WTC11 (cell line): ENCODE measurements around the gene TUSC2. TPM values are rescaled to one million over a fixed set of nuclear protein-coding genes. Genes with fewer than 3 reads are reported as not detected.
A peak's percentile ranks its signal among the peaks of the same experiment; 100 is the strongest.

ENCODE experiments used
- CDX4 ChIP-seq: fragments of 250-450 bp; sonication (Bioruptor Pico); IDR thresholded peaks from 2 replicates; pipeline ENCODE4 v1.9.0; 2021; ENCODE audit warnings: moderate library complexity, mild to moderate bottlenecking, inconsistent platforms, borderline replicate concordance
- EMX1 ChIP-seq: fragments of 250-450 bp; sonication (Bioruptor Pico); IDR thresholded peaks from 2 replicates; pipeline ENCODE4 v1.8.0; 2021; ENCODE audit warnings: mild to moderate bottlenecking
- ESRRA ChIP-seq: sonication (generic); formaldehyde crosslinking; IDR thresholded peaks from 2 replicates; pipeline ENCODE4 v1.8.1; 2022; ENCODE audit warnings: mild to moderate bottlenecking, missing genetic modification reagents, borderline replicate concordance
- ETV6 ChIP-seq: sonication (generic); formaldehyde crosslinking; IDR thresholded peaks from 2 replicates; pipeline ENCODE4 v1.8.1; 2022; ENCODE audit warnings: mild to moderate bottlenecking, missing genetic modification reagents
- FOXK1 ChIP-seq: sonication (generic); formaldehyde crosslinking; IDR thresholded peaks from 2 replicates; pipeline ENCODE4 v1.8.0; 2022; ENCODE audit warnings: mild to moderate bottlenecking, moderate library complexity, missing genetic modification reagents
- FOXP1 ChIP-seq: sonication (generic); formaldehyde crosslinking; IDR thresholded peaks from 2 replicates; pipeline ENCODE4 v1.8.0; 2022; ENCODE audit warnings: missing genetic modification reagents, mild to moderate bottlenecking, moderate library complexity, borderline replicate concordance
- GABPB1 ChIP-seq: sonication (generic); formaldehyde crosslinking; IDR thresholded peaks from 2 replicates; pipeline ENCODE4 v1.8.1; 2023; ENCODE audit warnings: mild to moderate bottlenecking, missing genetic modification reagents
- PRDM15 ChIP-seq: sonication (generic); formaldehyde crosslinking; IDR thresholded peaks from 2 replicates; pipeline ENCODE4 v1.8.0; 2022; ENCODE audit warnings: missing genetic modification reagents
- PRRX2 ChIP-seq: fragments of 250-450 bp; sonication (Bioruptor Pico); IDR thresholded peaks from 2 replicates; pipeline ENCODE4 v1.8.0; 2021; ENCODE audit warnings: mild to moderate bottlenecking
- SMAD4 ChIP-seq: sonication (generic); formaldehyde crosslinking; IDR thresholded peaks from 2 replicates; pipeline ENCODE4 v1.8.0; 2022; ENCODE audit warnings: mild to moderate bottlenecking, missing genetic modification reagents
- SP1 ChIP-seq: sonication (generic); formaldehyde crosslinking; conservative IDR thresholded peaks from 2 replicates; pipeline ENCODE4 v1.8.1; 2022; ENCODE audit warnings: missing genetic modification reagents
- ZBTB21 ChIP-seq: sonication (generic); formaldehyde crosslinking; IDR thresholded peaks from 2 replicates; pipeline ENCODE4 v1.8.1; 2023; ENCODE audit warnings: mild to moderate bottlenecking, missing genetic modification reagents, borderline replicate concordance
- ZMAT4 ChIP-seq: fragments of 250-450 bp; sonication (Bioruptor Pico); IDR thresholded peaks from 2 replicates; pipeline ENCODE4 v1.9.0; 2021; ENCODE audit warnings: mild to moderate bottlenecking
- ZNF121 ChIP-seq: sonication (generic); formaldehyde crosslinking; IDR thresholded peaks from 2 replicates; pipeline ENCODE4 v1.8.0; 2023; ENCODE audit warnings: missing genetic modification reagents
- ZNF416 ChIP-seq: fragments of 250-450 bp; sonication (Bioruptor Pico); IDR thresholded peaks from 2 replicates; pipeline ENCODE4 v1.9.0; 2021; ENCODE audit warnings: mild to moderate bottlenecking, inconsistent platforms
- total RNA-seq: library from RNA; stranded (reverse); gene quantifications from 3 replicates; pipeline ENCODE4 v1.2.3, GENCODE V29; 2021
- TF ChIP-seq, protein P1 (sequence below): sonication (generic); formaldehyde crosslinking; IDR thresholded peaks from 2 replicates; pipeline ENCODE4 v1.8.1; 2023; ENCODE audit warnings: mild to moderate bottlenecking, missing genetic modification reagents
- TF ChIP-seq, protein P2 (sequence below): sonication (generic); formaldehyde crosslinking; IDR thresholded peaks from 2 replicates; pipeline ENCODE4 v1.8.1; 2023; ENCODE audit warnings: mild to moderate bottlenecking, missing genetic modification reagents
- TF ChIP-seq, protein P3 (sequence below): sonication (generic); formaldehyde crosslinking; conservative IDR thresholded peaks from 2 replicates; pipeline ENCODE4 v1.8.1; 2023; ENCODE audit warnings: mild to moderate bottlenecking, low read depth, missing genetic modification reagents, moderate library complexity
- TF ChIP-seq, protein P4 (sequence below): sonication (generic); formaldehyde crosslinking; IDR thresholded peaks from 2 replicates; pipeline ENCODE4 v1.8.1; 2022; ENCODE audit warnings: mild to moderate bottlenecking, moderate library complexity, missing genetic modification reagents
- TF ChIP-seq, protein P5 (sequence below): sonication (generic); formaldehyde crosslinking; IDR thresholded peaks from 2 replicates; pipeline ENCODE4 v1.8.0; 2022; ENCODE audit warnings: mild to moderate bottlenecking, missing genetic modification reagents
- TF ChIP-seq, protein P6 (sequence below): sonication (generic); formaldehyde crosslinking; conservative IDR thresholded peaks from 2 replicates; pipeline ENCODE4 v1.8.1; 2022; ENCODE audit warnings: mild to moderate bottlenecking, missing genetic modification reagents
- TF ChIP-seq, protein P7 (sequence below): sonication (generic); formaldehyde crosslinking; IDR thresholded peaks from 2 replicates; pipeline ENCODE4 v1.8.1; 2023; ENCODE audit warnings: mild to moderate bottlenecking, missing genetic modification reagents, moderate library complexity

Gene TUSC2
- total RNA-seq, 1 experiment from 2014 or later, result 41.1 TPM

- TF ChIP-seq, protein P1, sequence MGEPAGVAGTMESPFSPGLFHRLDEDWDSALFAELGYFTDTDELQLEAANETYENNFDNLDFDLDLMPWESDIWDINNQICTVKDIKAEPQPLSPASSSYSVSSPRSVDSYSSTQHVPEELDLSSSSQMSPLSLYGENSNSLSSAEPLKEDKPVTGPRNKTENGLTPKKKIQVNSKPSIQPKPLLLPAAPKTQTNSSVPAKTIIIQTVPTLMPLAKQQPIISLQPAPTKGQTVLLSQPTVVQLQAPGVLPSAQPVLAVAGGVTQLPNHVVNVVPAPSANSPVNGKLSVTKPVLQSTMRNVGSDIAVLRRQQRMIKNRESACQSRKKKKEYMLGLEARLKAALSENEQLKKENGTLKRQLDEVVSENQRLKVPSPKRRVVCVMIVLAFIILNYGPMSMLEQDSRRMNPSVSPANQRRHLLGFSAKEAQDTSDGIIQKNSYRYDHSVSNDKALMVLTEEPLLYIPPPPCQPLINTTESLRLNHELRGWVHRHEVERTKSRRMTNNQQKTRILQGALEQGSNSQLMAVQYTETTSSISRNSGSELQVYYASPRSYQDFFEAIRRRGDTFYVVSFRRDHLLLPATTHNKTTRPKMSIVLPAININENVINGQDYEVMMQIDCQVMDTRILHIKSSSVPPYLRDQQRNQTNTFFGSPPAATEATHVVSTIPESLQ (CRISPR knock-in tag), result no peak
- TF ChIP-seq, protein P2, sequence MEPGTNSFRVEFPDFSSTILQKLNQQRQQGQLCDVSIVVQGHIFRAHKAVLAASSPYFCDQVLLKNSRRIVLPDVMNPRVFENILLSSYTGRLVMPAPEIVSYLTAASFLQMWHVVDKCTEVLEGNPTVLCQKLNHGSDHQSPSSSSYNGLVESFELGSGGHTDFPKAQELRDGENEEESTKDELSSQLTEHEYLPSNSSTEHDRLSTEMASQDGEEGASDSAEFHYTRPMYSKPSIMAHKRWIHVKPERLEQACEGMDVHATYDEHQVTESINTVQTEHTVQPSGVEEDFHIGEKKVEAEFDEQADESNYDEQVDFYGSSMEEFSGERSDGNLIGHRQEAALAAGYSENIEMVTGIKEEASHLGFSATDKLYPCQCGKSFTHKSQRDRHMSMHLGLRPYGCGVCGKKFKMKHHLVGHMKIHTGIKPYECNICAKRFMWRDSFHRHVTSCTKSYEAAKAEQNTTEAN (CRISPR knock-in tag), result peak; percentile 38; the same call in 1 of the 2 replicates
- TF ChIP-seq ZNF121 (CRISPR knock-in tag) (peak; percentile 38; the same call in 1 of the 2 replicates), CDX4 (CRISPR knock-in tag) (no peak), FOXP1 (CRISPR knock-in tag) (peak; percentile 20; the same call in 1 of the 2 replicates), GABPB1 (CRISPR knock-in tag) (no peak), ZNF416 (CRISPR knock-in tag) (no peak), PRDM15 (CRISPR knock-in tag) (peak; percentile 30; the same call in 1 of the 2 replicates), ZBTB21 (CRISPR knock-in tag) (0 out of 2 replicates have a peak, but pooled peaks have one; percentile 18), EMX1 (no peak), PRRX2 (CRISPR knock-in tag) (no peak), ESRRA (no peak), SMAD4 (CRISPR knock-in tag) (no peak), FOXK1 (CRISPR knock-in tag) (0 out of 2 replicates have a peak, but pooled peaks have one; percentile 24), SP1 (CRISPR knock-in tag) (peak; percentile 62), ETV6 (peak; percentile 52; the same call in 1 of the 2 replicates), ZMAT4 (CRISPR knock-in tag) (no peak)
- TF ChIP-seq, protein P3, sequence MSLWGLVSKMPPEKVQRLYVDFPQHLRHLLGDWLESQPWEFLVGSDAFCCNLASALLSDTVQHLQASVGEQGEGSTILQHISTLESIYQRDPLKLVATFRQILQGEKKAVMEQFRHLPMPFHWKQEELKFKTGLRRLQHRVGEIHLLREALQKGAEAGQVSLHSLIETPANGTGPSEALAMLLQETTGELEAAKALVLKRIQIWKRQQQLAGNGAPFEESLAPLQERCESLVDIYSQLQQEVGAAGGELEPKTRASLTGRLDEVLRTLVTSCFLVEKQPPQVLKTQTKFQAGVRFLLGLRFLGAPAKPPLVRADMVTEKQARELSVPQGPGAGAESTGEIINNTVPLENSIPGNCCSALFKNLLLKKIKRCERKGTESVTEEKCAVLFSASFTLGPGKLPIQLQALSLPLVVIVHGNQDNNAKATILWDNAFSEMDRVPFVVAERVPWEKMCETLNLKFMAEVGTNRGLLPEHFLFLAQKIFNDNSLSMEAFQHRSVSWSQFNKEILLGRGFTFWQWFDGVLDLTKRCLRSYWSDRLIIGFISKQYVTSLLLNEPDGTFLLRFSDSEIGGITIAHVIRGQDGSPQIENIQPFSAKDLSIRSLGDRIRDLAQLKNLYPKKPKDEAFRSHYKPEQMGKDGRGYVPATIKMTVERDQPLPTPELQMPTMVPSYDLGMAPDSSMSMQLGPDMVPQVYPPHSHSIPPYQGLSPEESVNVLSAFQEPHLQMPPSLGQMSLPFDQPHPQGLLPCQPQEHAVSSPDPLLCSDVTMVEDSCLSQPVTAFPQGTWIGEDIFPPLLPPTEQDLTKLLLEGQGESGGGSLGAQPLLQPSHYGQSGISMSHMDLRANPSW (CRISPR knock-in tag), result no peak
- TF ChIP-seq, protein P4, sequence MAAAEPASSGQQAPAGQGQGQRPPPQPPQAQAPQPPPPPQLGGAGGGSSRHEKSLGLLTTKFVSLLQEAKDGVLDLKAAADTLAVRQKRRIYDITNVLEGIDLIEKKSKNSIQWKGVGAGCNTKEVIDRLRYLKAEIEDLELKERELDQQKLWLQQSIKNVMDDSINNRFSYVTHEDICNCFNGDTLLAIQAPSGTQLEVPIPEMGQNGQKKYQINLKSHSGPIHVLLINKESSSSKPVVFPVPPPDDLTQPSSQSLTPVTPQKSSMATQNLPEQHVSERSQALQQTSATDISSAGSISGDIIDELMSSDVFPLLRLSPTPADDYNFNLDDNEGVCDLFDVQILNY, result peak; percentile 52; the same call in 1 of the 2 replicates
- TF ChIP-seq, protein P5, sequence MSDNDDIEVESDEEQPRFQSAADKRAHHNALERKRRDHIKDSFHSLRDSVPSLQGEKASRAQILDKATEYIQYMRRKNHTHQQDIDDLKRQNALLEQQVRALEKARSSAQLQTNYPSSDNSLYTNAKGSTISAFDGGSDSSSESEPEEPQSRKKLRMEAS (CRISPR knock-in tag), result peak; percentile 78
- TF ChIP-seq, protein P6, sequence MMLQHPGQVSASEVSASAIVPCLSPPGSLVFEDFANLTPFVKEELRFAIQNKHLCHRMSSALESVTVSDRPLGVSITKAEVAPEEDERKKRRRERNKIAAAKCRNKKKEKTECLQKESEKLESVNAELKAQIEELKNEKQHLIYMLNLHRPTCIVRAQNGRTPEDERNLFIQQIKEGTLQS (CRISPR knock-in tag), result no peak
- TF ChIP-seq, protein P7, sequence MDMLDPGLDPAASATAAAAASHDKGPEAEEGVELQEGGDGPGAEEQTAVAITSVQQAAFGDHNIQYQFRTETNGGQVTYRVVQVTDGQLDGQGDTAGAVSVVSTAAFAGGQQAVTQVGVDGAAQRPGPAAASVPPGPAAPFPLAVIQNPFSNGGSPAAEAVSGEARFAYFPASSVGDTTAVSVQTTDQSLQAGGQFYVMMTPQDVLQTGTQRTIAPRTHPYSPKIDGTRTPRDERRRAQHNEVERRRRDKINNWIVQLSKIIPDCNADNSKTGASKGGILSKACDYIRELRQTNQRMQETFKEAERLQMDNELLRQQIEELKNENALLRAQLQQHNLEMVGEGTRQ, result peak; percentile 52
Measured at GRCh38 chr3:50275141-50275995, 52.7 kb downstream of the TUSC2 start (continued).
